Panc1 (cell line): Measurements from ENCODE around the gene FAM124B. TPM values are rescaled to one million over a fixed set of nuclear protein-coding genes. Genes with fewer than 3 reads are reported as not detected.

Experiments used
- ATAC-seq: fragments of 200-7000 bp; cut with Tn5 transposase; 2 replicates; pipeline ENCODE4 v1.9.1; 2020; ENCODE audit warnings: mild to moderate bottlenecking, moderate library complexity
- BruUV-seq: library from RNA; stranded (reverse); fragments of 400-500 nt; replicated peaks from 2 replicates; lab custom pipeline; 2021; lab: Mats Ljungman, UMichigan
- CTCF ChIA-PET: fragments of 300-600 bp; sonication (Branson Sonifier 250); formaldehyde crosslinking; loops from one replicate; lab custom pipeline; 2022; ENCODE audit warnings: antibody characterized with exemption; lab: Charles Lee
- POLR2A ChIA-PET: fragments of 300-600 bp; sonication (Branson Sonifier 250); formaldehyde crosslinking; loops from one replicate; lab custom pipeline; 2022; ENCODE audit warnings: antibody characterized with exemption; lab: Charles Lee
- DNase-seq: peaks from one replicate; pipeline ENCODE4 v3.0.0-alpha.2; 2010; ENCODE audit warnings: low read depth, low spot score
- H3K27ac ChIP-seq: 2 replicates; pipeline ENCODE4 v1.5.1; 2011; ENCODE audit warnings: mild to moderate bottlenecking, low read length, inconsistent platforms
- H3K27me3 ChIP-seq: fragments of 200-500 bp; sonication (Bioruptor generic); 2 replicates; pipeline ENCODE4 v1.6.0; 2014; ENCODE audit warnings: low read length, inconsistent platforms; ENCODE audit not compliant: control insufficient read depth, insufficient read depth
- H3K36me3 ChIP-seq: fragments of 200-500 bp; sonication (Bioruptor generic); 2 replicates; pipeline ENCODE4 v1.5.1; 2014; ENCODE audit warnings: inconsistent platforms, mild to moderate bottlenecking, low read length, moderate library complexity; ENCODE audit not compliant: control insufficient read depth, insufficient read depth
- H3K4me1 ChIP-seq: 2 replicates; pipeline ENCODE4 v1.5.1; 2011; ENCODE audit warnings: inconsistent platforms, mild to moderate bottlenecking, low read length, moderate library complexity; ENCODE audit not compliant: control insufficient read depth, insufficient read depth
- H3K4me3 ChIP-seq, 2 experiments: 2 replicates each; pipeline ENCODE4 v1.5.1; 2011 to 2012; ENCODE audit warnings: low read depth in 2 of 2, low read length in 2 of 2, mild to moderate bottlenecking in 2 of 2, inconsistent platforms in 1 of 2, moderate library complexity in 1 of 2
- H3K9me3 ChIP-seq: fragments of 200-500 bp; sonication (Bioruptor generic); 2 replicates; pipeline ENCODE4 v1.5.1; 2014; ENCODE audit warnings: low read depth, mild to moderate bottlenecking, inconsistent platforms, low read length, moderate library complexity; ENCODE audit not compliant: control insufficient read depth, insufficient read depth
- POLR2AphosphoS5 ChIP-seq: IDR thresholded peaks from 2 replicates; pipeline ENCODE4 v1.6.1; 2012; ENCODE audit warnings: mild to moderate bottlenecking, low read depth, low read length, moderate library complexity
- REST ChIP-seq, 2 experiments: IDR thresholded peaks; 2 replicates each; pipeline ENCODE4 v1.6.1; 2011 to 2012; ENCODE audit warnings: low read depth in 2 of 2, control low read depth in 1 of 2, low read length in 1 of 2, mild to moderate bottlenecking in 1 of 2, moderate library complexity in 1 of 2; ENCODE audit not compliant: insufficient read depth in 1 of 2
- SIN3A ChIP-seq: IDR thresholded peaks from 2 replicates; pipeline ENCODE4 v1.6.1; 2012; ENCODE audit warnings: low read depth, mild to moderate bottlenecking, low read length, moderate library complexity, borderline replicate concordance; ENCODE audit not compliant: insufficient read depth
- TCF7L2 ChIP-seq: IDR thresholded peaks from 2 replicates; pipeline ENCODE4 v1.6.1; 2011; ENCODE audit warnings: mild to moderate bottlenecking, low read depth, low read length, inconsistent platforms
- in situ Hi-C: cut with HindIII; loops from 2 replicates; pipeline ENCODE4 v1.10.0; 2016; ENCODE audit warnings: low sequenced_read_pairs, low pct_unique_long_range_greater_than_20kb
- intact Hi-C: fragments of 100-400 bp; cut with micrococcal nuclease; formaldehyde crosslinking; loops from one replicate; pipeline ENCODE4 v1.10.0; 2022; ENCODE audit not compliant: unreplicated experiment
- total RNA-seq: library from RNA; stranded (reverse); gene quantifications from one replicate; pipeline ENCODE4 v1.2.1, GENCODE V29; 2021; ENCODE audit not compliant: unreplicated experiment
- TF ChIP-seq, protein P1 (sequence below): fragments of 450-650 bp; IDR thresholded peaks from 2 replicates; pipeline ENCODE4 v1.5.1; 2017; ENCODE audit warnings: mild to moderate bottlenecking

The FAM124B gene
- total RNA-seq, 1 experiment from 2014 or later = 0.08 TPM

DNA sequence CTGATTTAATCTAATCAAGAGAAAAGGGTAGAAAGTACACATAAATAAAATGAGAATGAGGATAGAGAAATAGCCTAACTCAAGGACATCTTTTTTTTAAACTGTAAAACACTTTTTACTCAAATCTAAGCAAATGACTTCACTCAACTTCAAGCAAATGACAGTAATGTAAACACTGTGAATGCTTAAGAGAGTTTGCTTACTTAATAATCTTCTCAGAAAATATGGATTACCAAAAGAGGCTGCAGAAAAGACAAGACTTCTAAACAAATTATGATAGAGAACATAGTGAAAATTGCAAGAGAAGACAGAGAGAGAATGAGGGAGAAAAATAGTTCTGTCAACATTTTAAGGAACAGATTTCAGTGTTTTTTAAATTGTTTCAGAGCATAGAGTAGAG is 52.5 kb downstream of the FAM124B start:
- intact Hi-C loops = no loop called here
- no peaks in the 10 kb centered on the region for H3K27me3 ChIP-seq
- no TSS peak for BruUV-seq
- in situ Hi-C loops = no loop called here
- no peaks in the 10 kb centered on the region for H3K36me3 ChIP-seq
- H3K9me3 ChIP-seq = no peaks in the 10 kb centered on the region
- H3K27ac ChIP-seq = no peak overlapping the region
- H3K4me3 ChIP-seq = no peak overlapping the region
- CTCF ChIA-PET = no interaction called here
- POLR2A ChIA-PET = no interaction called here
- H3K4me1 ChIP-seq = no peaks in the 10 kb centered on the region
- DNase-seq (no peak), ATAC-seq (no peak)
- TF ChIP-seq, protein P1, sequence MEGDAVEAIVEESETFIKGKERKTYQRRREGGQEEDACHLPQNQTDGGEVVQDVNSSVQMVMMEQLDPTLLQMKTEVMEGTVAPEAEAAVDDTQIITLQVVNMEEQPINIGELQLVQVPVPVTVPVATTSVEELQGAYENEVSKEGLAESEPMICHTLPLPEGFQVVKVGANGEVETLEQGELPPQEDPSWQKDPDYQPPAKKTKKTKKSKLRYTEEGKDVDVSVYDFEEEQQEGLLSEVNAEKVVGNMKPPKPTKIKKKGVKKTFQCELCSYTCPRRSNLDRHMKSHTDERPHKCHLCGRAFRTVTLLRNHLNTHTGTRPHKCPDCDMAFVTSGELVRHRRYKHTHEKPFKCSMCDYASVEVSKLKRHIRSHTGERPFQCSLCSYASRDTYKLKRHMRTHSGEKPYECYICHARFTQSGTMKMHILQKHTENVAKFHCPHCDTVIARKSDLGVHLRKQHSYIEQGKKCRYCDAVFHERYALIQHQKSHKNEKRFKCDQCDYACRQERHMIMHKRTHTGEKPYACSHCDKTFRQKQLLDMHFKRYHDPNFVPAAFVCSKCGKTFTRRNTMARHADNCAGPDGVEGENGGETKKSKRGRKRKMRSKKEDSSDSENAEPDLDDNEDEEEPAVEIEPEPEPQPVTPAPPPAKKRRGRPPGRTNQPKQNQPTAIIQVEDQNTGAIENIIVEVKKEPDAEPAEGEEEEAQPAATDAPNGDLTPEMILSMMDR = no peak
- TF ChIP-seq TCF7L2 = no peak
- no peak for TF ChIP-seq SIN3A
- no peak for TF ChIP-seq POLR2AphosphoS5
- no peak for TF ChIP-seq REST (IDR thresholded peaks at IDR 0.05; ENCODE audit: insufficient read depth in 1 of 2, low read depth in 2 of 2, low read length in 1 of 2)

- ChIA-PET CTCF (no interaction called here), POLR2A (no interaction called here)
- Histone ChIP-seq H3K27ac (no peak overlapping the region), H3K36me3 (no peaks in the 10 kb centered on the region), H3K9me3 (no peaks in the 10 kb centered on the region), H3K4me1 (no peaks in the 10 kb centered on the region), H3K4me3 (no peak overlapping the region), H3K27me3 (no peaks in the 10 kb centered on the region)
- BruUV-seq = no TSS peak
- TF ChIP-seq, protein P1 = no peak
- DNase-seq (no peak), ATAC-seq (no peak)
- in situ Hi-C loops = no loop called here
- intact Hi-C loops = no loop called here
Observed at GRCh38 chr2:224347176-224348051, 54.5 kb downstream of the FAM124B start.
